Upper lobe of right lung (tissue), 1 donor: ENCODE results near the gene MYO9A. TPM values are rescaled to one million over a fixed set of nuclear protein-coding genes. Genes with fewer than 3 reads are reported as not detected.
"Not testable (repeated sequence)": the region's sequence is repeated elsewhere in the genome, so short reads cannot be mapped to it uniquely, and the experiment has no call there.

Experiments
- ATAC-seq: fragments of 200-7000 bp; cut with Tn5 transposase; one replicate; pipeline ENCODE4 v1.9.1; 2020; ENCODE audit warnings: mild to moderate bottlenecking, moderate library complexity
- DNase-seq: peaks from one replicate; pipeline ENCODE4 v3.0.0-alpha.2; 2020
- H3K27ac ChIP-seq: fragments of 200-600 bp; one replicate; pipeline ENCODE4 v1.8.0; 2022
- H3K27me3 ChIP-seq: fragments of 200-600 bp; one replicate; pipeline ENCODE4 v1.8.0; 2022; ENCODE audit warnings: mild to moderate bottlenecking
- H3K36me3 ChIP-seq: fragments of 200-600 bp; one replicate; pipeline ENCODE4 v1.8.0; 2022
- H3K4me1 ChIP-seq: fragments of 200-600 bp; one replicate; pipeline ENCODE4 v1.8.0; 2022
- H3K4me3 ChIP-seq: fragments of 200-600 bp; one replicate; pipeline ENCODE4 v1.8.0; 2022; ENCODE audit warnings: mild to moderate bottlenecking
- H3K9me3 ChIP-seq: fragments of 200-600 bp; one replicate; pipeline ENCODE4 v1.8.0; 2022
- intact Hi-C: fragments of 100-400 bp; cut with DNase I; formaldehyde crosslinking; loops from one replicate; pipeline ENCODE4 v1.11.0; 2022
- total RNA-seq: library from RNA; stranded (reverse); fragmentation: NEBNext Ultra II Directional; extraction: Animal tissue kit (Norgen Biotek cat#: 25700); gene quantifications from one replicate; pipeline ENCODE4 v1.2.1, GENCODE V29; 2021
- TF ChIP-seq, protein P1 (sequence below): fragments of 200-600 bp; IDR thresholded peaks from one replicate; pipeline ENCODE4 v1.8.0; 2022; ENCODE audit warnings: antibody characterized with exemption
- donor health status: DM: no; HTN: yes; CAD: no; lungs with severe emphysema.

MYO9A gene
- total RNA-seq, 1 donor from 2014 or later, result 82.5 TPM

DNA sequence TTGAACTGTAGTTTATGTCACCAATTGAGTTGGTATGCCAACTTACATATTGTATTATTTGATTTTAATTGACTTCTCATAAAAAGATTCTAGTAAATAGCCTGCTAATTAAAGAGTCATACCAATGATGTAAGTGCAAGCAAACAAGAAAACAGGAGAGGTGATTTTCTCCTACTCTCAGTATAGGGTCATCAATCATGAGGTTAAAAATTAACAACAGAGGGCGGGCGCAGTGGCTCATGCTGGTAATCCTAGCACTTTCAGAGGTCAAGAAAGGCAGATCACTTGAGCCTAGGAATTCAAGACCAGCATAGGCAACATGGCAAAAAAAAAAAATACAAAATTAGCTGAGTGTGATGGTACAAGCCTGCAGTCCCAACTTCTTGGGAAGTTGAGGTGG, 108.7 kb downstream of the MYO9A start:
- intact Hi-C loops, result no loop called here
- Histone ChIP-seq H3K9me3 (no peaks in the 10 kb centered on the region), H3K4me1 (no peaks in the 10 kb centered on the region), H3K36me3 (peaks cover 16% of the 10 kb centered on the region), H3K4me3 (no peak overlapping the region), H3K27ac (no peak overlapping the region), H3K27me3 (no peaks in the 10 kb centered on the region)
- ATAC-seq (peak; percentile 71), DNase-seq (peak; percentile 54)
- TF ChIP-seq, protein P1, sequence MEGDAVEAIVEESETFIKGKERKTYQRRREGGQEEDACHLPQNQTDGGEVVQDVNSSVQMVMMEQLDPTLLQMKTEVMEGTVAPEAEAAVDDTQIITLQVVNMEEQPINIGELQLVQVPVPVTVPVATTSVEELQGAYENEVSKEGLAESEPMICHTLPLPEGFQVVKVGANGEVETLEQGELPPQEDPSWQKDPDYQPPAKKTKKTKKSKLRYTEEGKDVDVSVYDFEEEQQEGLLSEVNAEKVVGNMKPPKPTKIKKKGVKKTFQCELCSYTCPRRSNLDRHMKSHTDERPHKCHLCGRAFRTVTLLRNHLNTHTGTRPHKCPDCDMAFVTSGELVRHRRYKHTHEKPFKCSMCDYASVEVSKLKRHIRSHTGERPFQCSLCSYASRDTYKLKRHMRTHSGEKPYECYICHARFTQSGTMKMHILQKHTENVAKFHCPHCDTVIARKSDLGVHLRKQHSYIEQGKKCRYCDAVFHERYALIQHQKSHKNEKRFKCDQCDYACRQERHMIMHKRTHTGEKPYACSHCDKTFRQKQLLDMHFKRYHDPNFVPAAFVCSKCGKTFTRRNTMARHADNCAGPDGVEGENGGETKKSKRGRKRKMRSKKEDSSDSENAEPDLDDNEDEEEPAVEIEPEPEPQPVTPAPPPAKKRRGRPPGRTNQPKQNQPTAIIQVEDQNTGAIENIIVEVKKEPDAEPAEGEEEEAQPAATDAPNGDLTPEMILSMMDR, result no peak

GRCh38 chr15:72006382-72006781, 111.6 kb downstream of the MYO9A start:
- intact Hi-C loops, result no loop called here
- no peak for DNase-seq
- no peaks in the 10 kb centered on the region for H3K9me3 ChIP-seq
- ATAC-seq, result no peak
- TF ChIP-seq, protein P1, result no peak
- H3K36me3 ChIP-seq, result peaks cover 17% of the 10 kb centered on the region
- no peaks in the 10 kb centered on the region for H3K27me3 ChIP-seq
- H3K4me3 ChIP-seq, result no peak overlapping the region
- H3K4me1 ChIP-seq, result no peaks in the 10 kb centered on the region
- H3K27ac ChIP-seq, result no peak overlapping the region

DNA sequence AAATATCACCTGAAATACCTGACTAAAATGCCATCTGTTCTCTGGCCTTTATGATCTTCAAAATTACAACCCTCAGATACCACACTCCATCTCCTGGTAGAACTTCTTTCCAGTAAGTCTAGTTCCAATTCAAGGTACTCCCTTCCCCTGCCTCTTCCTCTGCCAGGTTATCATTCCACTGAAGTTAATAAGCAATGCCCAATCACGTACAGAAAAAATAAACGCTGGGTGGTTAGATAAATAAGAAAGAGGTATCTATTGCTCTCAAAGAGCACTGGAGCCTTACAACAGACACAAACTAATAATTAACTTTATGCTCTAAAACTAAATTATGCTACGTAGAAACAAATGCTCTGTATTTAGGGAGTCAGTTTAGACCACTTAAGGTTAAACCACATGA, 112.5 kb downstream of the MYO9A start:
- intact Hi-C loops, result no loop called here
- H3K4me3 ChIP-seq, result no peak overlapping the region
- H3K27ac ChIP-seq, result no peak overlapping the region
- no peaks in the 10 kb centered on the region for H3K9me3 ChIP-seq
- DNase-seq (no peak), ATAC-seq (no peak)
- no peaks in the 10 kb centered on the region for H3K27me3 ChIP-seq
- peaks cover 26% of the 10 kb centered on the region for H3K36me3 ChIP-seq
- TF ChIP-seq, protein P1, result no peak
- no peaks in the 10 kb centered on the region for H3K4me1 ChIP-seq

- Histone ChIP-seq H3K27ac (no peak overlapping the region), H3K27me3 (no peaks in the 10 kb centered on the region), H3K9me3 (no peaks in the 10 kb centered on the region), H3K4me1 (no peaks in the 10 kb centered on the region), H3K36me3 (peaks cover 35% of the 10 kb centered on the region), H3K4me3 (no peak overlapping the region)
- intact Hi-C loops, result no loop called here
- ATAC-seq (no peak), DNase-seq (no peak)
- TF ChIP-seq, protein P1, result no peak
These were observed 118.1 kb downstream of the MYO9A start for GRCh38 chr15:71999807-72000206.

DNA sequence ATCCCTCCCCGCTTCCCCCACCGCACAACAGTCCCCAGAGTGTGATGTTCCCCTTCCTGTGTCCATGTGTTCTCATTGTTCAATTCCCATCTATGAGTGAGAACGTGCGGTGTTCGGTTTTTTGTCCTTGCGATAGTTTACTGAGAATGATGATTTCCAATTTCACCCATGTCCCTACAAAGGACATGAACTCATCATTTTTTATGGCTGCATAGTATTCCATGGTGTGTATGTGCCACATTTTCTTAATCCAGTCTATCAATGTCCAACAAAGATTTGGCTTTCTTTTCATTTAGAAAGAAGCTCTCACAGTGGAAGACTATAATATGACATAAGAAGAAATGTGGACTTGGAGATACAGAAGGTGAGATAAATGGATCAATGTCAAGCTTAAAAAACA, 119.2 kb downstream of the MYO9A start:
- intact Hi-C loops, H3K9me3 ChIP-seq, H3K27ac ChIP-seq, H3K27me3 ChIP-seq, H3K4me1 ChIP-seq, H3K4me3 ChIP-seq, DNase-seq, ATAC-seq: not testable (repeated sequence)
- peaks cover 35% of the 10 kb centered on the region for H3K36me3 ChIP-seq

GRCh38 chr15:71997691-71998090, 120.3 kb downstream of the MYO9A start:
- no peak for DNase-seq
- TF ChIP-seq, protein P1, result no peak
- Histone ChIP-seq H3K27me3 (no peaks in the 10 kb centered on the region), H3K36me3 (peaks cover 43% of the 10 kb centered on the region), H3K27ac (no peak overlapping the region), H3K9me3 (no peaks in the 10 kb centered on the region), H3K4me1 (no peaks in the 10 kb centered on the region), H3K4me3 (no peak overlapping the region)
- intact Hi-C loops, result no loop called here
- no peak for ATAC-seq
